HepG2 (cell line): ENCODE measurements around the gene PLAA. TPM values are rescaled to one million over a fixed set of nuclear protein-coding genes. Genes with fewer than 3 reads are reported as not detected.

Experiments used
- DPF2 ChIP-seq: sonication (generic); formaldehyde crosslinking; IDR thresholded peaks from 2 replicates; pipeline ENCODE4 v1.4.0; 2020; ENCODE audit warnings: mild to moderate bottlenecking, low read depth, missing genetic modification reagents, borderline replicate concordance
- FOSL1 ChIP-seq: sonication (generic); formaldehyde crosslinking; IDR thresholded peaks from 2 replicates; pipeline ENCODE4 v1.9.0; 2021; ENCODE audit warnings: missing genetic modification reagents, borderline replicate concordance
- NKX3-1 ChIP-seq: sonication (generic); formaldehyde crosslinking; IDR thresholded peaks from 2 replicates; pipeline ENCODE4 v1.5.0; 2020; ENCODE audit warnings: missing genetic modification reagents
- PAX8 ChIP-seq: sonication (generic); formaldehyde crosslinking; IDR thresholded peaks from 2 replicates; pipeline ENCODE4 v1.8.0; 2022; ENCODE audit warnings: mild to moderate bottlenecking, missing genetic modification reagents, borderline replicate concordance
- SIN3B ChIP-seq: fragments of 150-350 bp; IDR thresholded peaks from 2 replicates; pipeline ENCODE4 v1.6.1; 2014; ENCODE audit warnings: low read length
- SIX1 ChIP-seq: sonication (generic); formaldehyde crosslinking; IDR thresholded peaks from 2 replicates; pipeline ENCODE4 v1.4.0; 2020; ENCODE audit warnings: missing genetic modification reagents, borderline replicate concordance
- SP4 ChIP-seq: sonication (generic); formaldehyde crosslinking; IDR thresholded peaks from 2 replicates; pipeline ENCODE4 v1.8.1; 2023; ENCODE audit warnings: mild to moderate bottlenecking, missing genetic modification reagents
- YEATS4 ChIP-seq: sonication (generic); formaldehyde crosslinking; IDR thresholded peaks from 2 replicates; pipeline ENCODE4 v1.4.0; 2020; ENCODE audit warnings: missing genetic modification reagents, borderline replicate concordance
- ZBTB1 ChIP-seq: sonication (generic); formaldehyde crosslinking; IDR thresholded peaks from 2 replicates; pipeline ENCODE4 v1.4.0; 2020; ENCODE audit warnings: missing genetic modification reagents, borderline replicate concordance
- ZBTB26 ChIP-seq: IDR thresholded peaks from 2 replicates; pipeline ENCODE4 v1.6.1; 2016; ENCODE audit warnings: missing compliant biosample characterization, missing genetic modification reagents, borderline replicate concordance
- ZFP62 ChIP-seq: sonication (generic); formaldehyde crosslinking; IDR thresholded peaks from 2 replicates; pipeline ENCODE4 v1.4.0; 2020; ENCODE audit warnings: missing genetic modification reagents
- ZNF318 ChIP-seq: sonication (generic); formaldehyde crosslinking; IDR thresholded peaks from 2 replicates; pipeline ENCODE4 v1.4.0; 2020; ENCODE audit warnings: mild to moderate bottlenecking, missing genetic modification reagents
- ZNF335 ChIP-seq: sonication (generic); formaldehyde crosslinking; IDR thresholded peaks from 2 replicates; pipeline ENCODE4 v1.4.0; 2020; ENCODE audit warnings: missing genetic modification reagents
- ZNF451 ChIP-seq: sonication (generic); formaldehyde crosslinking; IDR thresholded peaks from 2 replicates; pipeline ENCODE4 v1.5.0; 2020; ENCODE audit warnings: mild to moderate bottlenecking, missing genetic modification reagents
- ZNF484 ChIP-seq: sonication (generic); formaldehyde crosslinking; IDR thresholded peaks from 2 replicates; pipeline ENCODE4 v1.5.1; 2020; ENCODE audit warnings: mild to moderate bottlenecking, low read depth, missing genetic modification reagents, borderline replicate concordance
- ZNF546 ChIP-seq: sonication (generic); formaldehyde crosslinking; conservative IDR thresholded peaks from 2 replicates; pipeline ENCODE4 v1.8.1; 2023; ENCODE audit warnings: mild to moderate bottlenecking, missing genetic modification reagents
- ZNF883 ChIP-seq: sonication (generic); formaldehyde crosslinking; IDR thresholded peaks from 2 replicates; pipeline ENCODE4 v1.5.1; 2020; ENCODE audit warnings: mild to moderate bottlenecking, missing genetic modification reagents; ENCODE audit errors: not compliant biosample characterization
- polyA plus RNA-seq, 8 experiments: library from polyadenylated mRNA; depleted of rRNA in 3 of 8; stranded (reverse) in 7 of 8; unstranded in 1 of 8; fragments of >200 nt; fragmentation: Illumina TruSeq in 4 of 8; extraction: Trizol in 4 of 8; gene quantifications; 2 replicates each; pipeline versions ENCODE4 v1.2.1 to v1.2.3, GENCODE V29; 2011 to 2016; ENCODE audit warnings: low read depth in 4 of 8, missing spikeins in 1 of 8, mixed read lengths in 1 of 8; ENCODE audit not compliant: insufficient read depth in 1 of 8
- total RNA-seq, 5 experiments: library from RNA; depleted of rRNA; stranded (reverse); fragments of >200 nt; fragmentation: Illumina TruSeq; extraction: Trizol; gene quantifications; 2 replicates each; pipeline ENCODE4 v1.2.3, GENCODE V29; 2016; ENCODE audit warnings: low read depth in 1 of 5
- TF ChIP-seq, protein P1 (sequence below): IDR thresholded peaks from 2 replicates; pipeline ENCODE4 v1.6.1; 2016; ENCODE audit warnings: low read depth, control low read depth

PLAA gene
- total and polyA plus RNA-seq, 2 of the 13 experiments (the other 11 are each of a cell fraction or from before 2014, with no cell fraction given): 5.8 to 22.9 TPM

DNA sequence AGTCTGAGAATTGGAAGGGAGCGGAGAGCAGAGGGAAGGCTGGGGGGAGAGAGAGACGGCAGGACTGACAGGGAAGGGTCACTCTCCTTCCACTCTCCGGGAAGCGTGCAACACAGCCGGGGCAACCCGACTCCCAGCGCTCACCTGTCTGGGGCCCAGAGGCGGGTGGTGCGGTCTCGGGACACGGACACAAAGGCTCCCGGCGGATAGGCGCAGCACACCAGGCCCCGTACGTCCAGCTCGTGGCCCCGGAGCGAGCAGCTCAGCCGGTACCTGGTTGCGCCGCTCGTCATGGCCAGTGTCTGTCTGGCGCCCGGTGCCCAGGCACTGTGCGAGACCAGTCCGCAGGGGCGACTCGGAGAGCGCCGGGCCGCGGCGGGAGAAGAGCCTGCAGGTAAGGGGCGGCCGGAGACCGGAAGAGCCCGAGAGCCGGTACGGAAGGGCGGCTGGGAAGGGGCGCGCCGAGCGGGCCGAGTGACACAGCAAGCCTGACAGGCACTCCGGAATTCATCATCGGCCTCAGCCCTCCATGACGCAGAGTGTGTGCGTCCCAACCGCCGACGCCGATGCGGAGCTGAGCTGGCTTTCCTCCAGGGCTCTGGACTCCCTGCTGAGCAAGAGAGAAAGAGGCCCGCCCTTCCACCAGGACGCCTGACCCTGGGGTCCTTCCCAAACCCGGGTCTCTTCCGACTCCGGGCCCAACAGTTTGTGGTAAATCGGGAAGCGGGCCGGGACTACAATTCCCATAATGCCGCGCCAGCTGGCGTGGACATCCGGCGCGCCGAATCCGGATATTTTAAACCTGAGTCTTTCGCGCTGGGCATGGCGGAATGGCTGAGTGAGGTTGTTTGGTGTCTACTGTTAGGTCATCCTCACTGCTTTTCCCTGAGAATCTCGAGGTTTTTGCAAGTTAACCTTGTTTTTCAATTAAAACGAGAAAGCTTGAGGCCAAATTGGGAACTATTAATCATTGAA, at the start of gene PLAA (continued):
- TF ChIP-seq ZNF883 (CRISPR knock-in tag) (peak; percentile 82), SIN3B (peak; percentile 84; the same call in 1 of the 2 replicates), NKX3-1 (CRISPR knock-in tag) (no peak), SIX1 (CRISPR knock-in tag) (no peak), PAX8 (CRISPR knock-in tag) (peak; percentile 87; the same call in 1 of the 2 replicates), YEATS4 (CRISPR knock-in tag) (peak; percentile 80; the same call in 1 of the 2 replicates), ZNF451 (0 out of 2 replicates have a peak, but pooled peaks have one; percentile 42), SP4 (peak; percentile 48; the same call in 1 of the 2 replicates), ZNF484 (CRISPR knock-in tag) (peak; percentile 58; the same call in 1 of the 2 replicates), ZNF318 (CRISPR knock-in tag) (no peak), ZFP62 (no peak), FOSL1 (0 out of 2 replicates have a peak, but pooled peaks have one; percentile 7), ZNF335 (CRISPR knock-in tag) (peak; percentile 86), ZBTB1 (no peak), DPF2 (CRISPR knock-in tag) (no peak), ZNF546 (CRISPR knock-in tag) (no peak), ZBTB26 (CRISPR knock-in tag) (no peak)
- TF ChIP-seq, protein P1, sequence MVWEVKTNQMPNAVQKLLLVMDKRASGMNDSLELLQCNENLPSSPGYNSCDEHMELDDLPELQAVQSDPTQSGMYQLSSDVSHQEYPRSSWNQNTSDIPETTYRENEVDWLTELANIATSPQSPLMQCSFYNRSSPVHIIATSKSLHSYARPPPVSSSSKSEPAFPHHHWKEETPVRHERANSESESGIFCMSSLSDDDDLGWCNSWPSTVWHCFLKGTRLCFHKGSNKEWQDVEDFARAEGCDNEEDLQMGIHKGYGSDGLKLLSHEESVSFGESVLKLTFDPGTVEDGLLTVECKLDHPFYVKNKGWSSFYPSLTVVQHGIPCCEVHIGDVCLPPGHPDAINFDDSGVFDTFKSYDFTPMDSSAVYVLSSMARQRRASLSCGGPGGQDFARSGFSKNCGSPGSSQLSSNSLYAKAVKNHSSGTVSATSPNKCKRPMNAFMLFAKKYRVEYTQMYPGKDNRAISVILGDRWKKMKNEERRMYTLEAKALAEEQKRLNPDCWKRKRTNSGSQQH (CRISPR knock-in tag): no peak
